Mammary microvascular endothelial cell (primary cell): ENCODE data around the gene PERM1. TPM values are rescaled to one million over a fixed set of nuclear protein-coding genes. Genes with fewer than 3 reads are reported as not detected.

Experiments used
- total RNA-seq: library from RNA; depleted of rRNA; stranded (reverse); fragments of >200 nt; gene quantifications from 2 replicates; pipeline ENCODE4 v1.2.3, GENCODE V29; 2015

The PERM1 gene, protein sequence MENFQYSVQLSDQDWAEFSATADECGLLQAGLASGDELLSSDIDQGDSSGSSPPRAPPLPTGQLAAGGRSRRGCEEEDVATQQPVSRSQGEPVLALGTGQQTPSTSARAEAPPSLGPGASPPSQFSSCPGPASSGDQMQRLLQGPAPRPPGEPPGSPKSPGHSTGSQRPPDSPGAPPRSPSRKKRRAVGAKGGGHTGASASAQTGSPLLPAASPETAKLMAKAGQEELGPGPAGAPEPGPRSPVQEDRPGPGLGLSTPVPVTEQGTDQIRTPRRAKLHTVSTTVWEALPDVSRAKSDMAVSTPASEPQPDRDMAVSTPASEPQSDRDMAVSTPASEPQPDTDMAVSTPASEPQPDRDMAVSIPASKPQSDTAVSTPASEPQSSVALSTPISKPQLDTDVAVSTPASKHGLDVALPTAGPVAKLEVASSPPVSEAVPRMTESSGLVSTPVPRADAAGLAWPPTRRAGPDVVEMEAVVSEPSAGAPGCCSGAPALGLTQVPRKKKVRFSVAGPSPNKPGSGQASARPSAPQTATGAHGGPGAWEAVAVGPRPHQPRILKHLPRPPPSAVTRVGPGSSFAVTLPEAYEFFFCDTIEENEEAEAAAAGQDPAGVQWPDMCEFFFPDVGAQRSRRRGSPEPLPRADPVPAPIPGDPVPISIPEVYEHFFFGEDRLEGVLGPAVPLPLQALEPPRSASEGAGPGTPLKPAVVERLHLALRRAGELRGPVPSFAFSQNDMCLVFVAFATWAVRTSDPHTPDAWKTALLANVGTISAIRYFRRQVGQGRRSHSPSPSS
- total RNA-seq: not detected in 2 replicates

DNA sequence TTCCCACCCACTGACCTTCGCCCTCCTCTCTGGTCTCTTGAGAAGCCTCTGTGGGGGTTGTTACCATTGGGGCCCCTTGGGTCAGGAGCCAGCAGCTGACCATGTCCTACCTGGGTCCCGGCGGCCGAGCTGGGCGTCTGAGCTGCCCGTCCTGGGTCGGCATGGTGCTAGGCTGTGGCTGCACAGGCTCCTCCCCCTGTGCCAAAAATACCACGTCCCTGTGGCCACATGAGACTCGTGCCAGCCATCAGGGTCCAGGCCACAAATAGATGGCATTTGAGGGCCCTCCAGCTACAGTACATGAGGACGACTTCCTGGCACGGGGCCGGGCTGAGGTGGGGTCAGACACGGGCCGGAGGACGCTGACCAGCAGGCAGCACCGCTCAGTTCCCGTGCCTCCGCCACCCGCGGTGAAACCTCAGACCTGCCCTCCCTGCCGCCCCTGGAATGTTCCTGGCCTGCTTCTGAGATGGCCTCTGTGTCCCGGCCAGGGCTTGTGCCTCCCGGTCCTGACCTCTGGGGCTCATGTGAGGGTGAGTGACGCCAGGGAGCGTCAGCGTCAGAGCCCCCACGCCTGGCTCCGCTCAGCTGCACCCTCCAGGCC, at the start of gene PERM1:
Gene PERM1 (minus strand): TSS at position 139 of the 604 bp plus-strand sequence. CDS start 1,064 bp downstream, outside the sequence.

DNA sequence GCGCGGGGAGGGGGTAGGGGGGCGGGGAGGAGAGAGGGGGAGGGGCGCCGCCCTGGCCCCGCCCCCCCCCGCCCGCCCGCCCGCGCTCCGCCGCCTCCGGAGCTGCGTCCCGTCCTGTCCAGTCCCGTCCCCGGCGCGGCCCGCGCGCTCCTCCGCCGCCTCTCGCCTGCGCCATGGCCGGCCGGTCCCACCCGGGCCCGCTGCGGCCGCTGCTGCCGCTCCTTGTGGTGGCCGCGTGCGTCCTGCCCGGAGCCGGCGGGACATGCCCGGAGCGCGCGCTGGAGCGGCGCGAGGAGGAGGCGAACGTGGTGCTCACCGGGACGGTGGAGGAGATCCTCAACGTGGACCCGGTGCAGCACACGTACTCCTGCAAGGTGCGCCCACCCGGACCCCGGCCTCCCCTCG, 38.1 kb upstream of the PERM1 start, which contains the start of gene AGRN:
Gene AGRN (plus strand): TSS at position 121 of the 405 bp plus-strand sequence. CDS start 53 bp downstream, at position 174.

DNA sequence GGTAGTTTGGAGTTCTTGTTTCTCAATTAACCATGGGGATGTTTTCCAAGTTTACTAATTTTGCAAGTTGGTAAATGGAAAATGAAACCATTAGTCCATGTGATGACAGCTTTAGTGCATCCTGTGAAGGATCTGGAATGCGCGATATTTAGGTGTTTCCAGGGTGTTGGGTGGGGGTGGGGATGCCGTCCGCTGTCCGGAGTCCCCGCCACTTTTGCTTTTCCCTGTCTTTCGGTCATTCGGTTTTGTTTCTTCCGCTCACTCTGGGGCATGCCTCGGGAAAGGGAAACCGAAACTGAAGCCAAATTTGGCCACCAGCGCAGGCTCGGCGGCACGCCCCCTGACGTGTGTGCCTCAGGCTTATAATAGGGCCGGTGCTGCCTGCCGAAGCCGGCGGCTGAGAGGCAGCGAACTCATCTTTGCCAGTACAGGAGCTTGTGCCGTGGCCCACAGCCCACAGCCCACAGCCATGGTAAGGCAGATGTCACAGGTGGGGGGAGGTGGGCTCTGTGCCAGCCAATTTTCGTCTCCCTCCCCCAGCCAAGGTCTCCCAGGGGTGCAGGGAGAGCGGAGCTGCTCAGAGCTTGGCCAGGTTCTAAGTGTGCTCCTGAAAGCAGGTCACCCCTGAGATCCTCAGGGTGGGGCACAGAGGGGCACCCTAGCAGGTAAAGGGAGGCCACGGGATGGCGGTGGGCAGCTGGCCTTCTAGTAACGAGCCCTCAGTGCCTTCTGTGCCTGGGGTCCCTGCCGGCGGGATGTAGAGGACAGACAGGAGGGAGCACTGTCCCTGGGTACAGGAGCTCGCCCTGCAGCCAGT, 31.4 kb upstream of the PERM1 start, which contains the start of gene ISG15:
Gene ISG15 (plus strand): TSS at position 393 of the 817 bp plus-strand sequence. CDS start 77 bp downstream, at position 470.

DNA sequence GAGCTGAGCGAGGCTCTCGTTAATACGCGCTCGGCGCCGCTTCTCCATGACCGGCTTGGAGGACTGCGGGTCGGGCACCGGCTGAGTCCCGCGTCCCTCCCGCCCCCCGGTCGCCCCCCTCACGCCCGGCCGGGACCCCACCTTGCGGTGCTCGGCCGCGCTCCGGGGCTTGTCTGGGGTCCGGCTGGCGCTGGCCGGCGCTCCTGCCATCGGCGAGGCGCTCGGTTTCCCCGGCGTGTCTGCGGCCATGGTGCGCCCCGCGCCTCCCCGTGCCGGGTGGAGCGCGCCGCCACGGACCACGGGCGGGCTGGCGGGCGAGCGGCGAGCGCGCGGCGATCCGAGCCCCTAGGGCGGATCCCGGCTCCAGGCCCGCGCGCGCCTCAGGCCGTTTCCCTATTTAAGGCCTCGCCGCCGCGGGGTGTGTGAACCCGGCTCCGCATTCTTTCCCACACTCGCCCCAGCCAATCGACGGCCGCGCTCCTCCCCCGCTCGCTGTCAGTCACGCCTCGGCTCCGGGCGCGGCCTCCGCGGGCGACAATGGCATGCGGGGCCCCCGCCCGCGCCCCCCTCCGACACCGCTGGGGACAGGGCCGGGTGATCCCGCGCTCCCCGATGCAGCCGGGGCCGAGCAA, 17.9 kb upstream of the PERM1 start, which contains the start of gene HES4:
Gene HES4 (minus strand): TSS at position 373 of the 632 bp plus-strand sequence. CDS start 124 bp downstream, at position 249.

DNA sequence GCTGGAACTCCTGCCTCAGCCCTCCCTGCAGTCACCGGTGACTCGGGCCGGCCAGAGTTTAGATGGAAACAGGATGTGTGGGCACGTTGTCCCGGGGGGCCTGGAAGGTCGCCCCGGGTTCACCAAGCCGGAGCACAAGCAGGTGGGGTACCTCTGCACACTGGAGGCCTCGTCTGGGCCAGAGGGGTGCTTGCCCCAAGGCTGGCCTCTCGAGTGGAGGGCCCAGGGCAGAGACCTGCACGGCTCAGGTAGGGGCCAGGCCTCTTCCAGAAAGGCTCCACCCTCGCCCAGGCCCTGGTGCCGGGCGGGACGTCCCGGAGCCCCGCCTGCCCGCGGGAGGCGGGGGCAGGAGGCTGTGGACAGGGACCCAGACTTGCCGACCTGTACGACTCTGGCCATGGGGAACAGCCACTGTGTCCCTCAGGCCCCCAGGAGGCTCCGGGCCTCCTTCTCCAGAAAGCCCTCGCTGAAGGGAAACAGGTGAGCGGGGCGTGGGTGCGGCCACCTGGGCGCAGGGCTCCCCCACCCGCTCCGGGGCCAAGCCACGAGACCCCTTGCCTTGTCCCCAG, 15.7 kb downstream of the PERM1 start, which contains the start of gene PLEKHN1:
Gene PLEKHN1 (plus strand): TSS at position 348 of the 569 bp plus-strand sequence. CDS start 50 bp downstream, at position 398.

DNA sequence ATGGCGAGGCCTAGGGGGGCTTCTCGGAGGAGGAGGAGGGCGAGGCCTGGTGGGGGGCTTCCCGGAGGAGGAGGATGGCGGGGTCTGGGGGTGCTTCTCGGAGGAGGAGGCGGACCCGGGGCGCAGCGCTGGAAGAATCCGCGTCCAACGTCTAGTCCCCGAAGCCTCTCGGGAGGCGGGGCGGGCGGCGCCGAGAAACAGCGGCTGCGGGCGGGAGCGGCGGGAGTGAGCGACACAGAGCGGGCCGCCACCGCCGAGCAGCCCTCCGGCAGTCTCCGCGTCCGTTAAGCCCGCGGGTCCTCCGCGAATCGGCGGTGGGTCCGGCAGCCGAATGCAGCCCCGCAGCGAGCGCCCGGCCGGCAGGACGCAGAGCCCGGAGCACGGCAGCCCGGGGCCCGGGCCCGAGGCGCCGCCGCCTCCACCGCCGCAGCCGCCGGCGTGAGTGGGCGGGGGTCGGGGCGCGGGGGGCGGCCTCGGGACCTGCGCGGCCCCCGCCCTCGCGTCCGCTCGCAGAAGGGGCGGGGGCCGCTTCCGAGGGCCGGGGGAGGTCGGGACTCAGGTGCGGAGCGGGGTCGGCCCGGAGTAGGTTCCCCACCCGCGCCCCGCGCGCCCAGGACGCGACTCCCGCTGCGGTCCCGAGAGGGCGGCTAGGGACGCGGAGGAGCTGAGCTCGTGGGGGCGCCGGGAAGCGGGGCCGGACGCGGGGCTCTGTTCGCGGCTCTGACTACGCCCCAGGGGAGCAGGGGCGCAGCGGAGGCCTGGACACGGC, 21.3 kb downstream of the PERM1 start, which contains the start of gene KLHL17:
Gene KLHL17 (plus strand): TSS at position 222 of the 769 bp plus-strand sequence. CDS start 110 bp downstream, at position 332.

DNA sequence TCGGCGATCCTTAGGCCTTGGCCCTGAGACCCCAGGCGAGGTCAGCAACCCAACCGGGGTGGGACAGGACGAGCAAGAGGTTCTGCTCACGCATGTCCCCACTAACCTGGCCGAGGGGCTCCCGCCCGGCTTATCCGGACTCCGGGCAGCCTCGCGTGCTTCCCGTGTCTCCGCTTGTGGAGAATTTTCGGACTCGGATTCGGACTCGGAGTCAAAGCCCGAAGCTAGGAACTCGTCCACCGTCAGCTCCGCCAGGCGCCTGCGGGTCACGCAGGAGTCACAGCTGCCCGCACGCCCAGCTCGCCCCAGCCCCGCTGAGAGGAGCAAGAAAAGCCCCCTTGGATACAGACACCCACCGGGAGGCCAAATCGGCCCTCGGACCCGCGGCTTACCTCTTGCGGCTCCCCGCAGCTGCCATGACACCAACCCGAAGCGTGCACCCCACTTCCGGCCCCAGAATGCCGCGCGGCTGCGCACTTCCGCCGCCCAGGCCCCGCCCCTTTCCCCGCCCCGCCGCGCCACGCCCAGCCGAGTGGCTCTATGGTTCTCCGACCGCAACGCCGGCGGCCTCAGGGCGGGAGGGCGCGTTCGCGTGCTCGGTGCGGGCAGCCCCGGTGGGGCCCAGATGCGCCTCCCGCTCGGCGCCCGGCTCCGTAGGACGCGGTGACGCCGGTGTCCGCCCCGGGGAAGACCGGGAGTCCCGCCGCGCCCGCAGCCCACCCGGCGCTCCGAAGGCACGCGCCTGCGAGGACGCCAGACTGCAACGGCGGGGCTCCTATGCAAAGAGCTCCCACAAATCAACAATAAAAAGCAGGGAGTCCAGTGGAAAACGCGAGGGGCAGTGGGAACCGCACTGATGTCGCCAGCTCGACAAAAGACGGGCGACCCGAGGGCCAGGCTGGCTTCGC, 22.8 kb downstream of the PERM1 start, which contains the start of gene NOC2L:
Gene NOC2L (minus strand): TSS at position 434 of the 908 bp plus-strand sequence. CDS start 16 bp downstream, at position 418.

Other genes starting within 250 kb of the PERM1 start
- gene SAMD11, start 58.2 kb downstream of the PERM1 start, total RNA-seq: 0.20 TPM in 1 of 2 replicates, not detected in the other
- 76.7 and 99.4 TPM in 2 replicates for gene NOC2L, start 22.8 kb downstream of the PERM1 start, total RNA-seq
- 3.8 and 4.2 TPM in 2 replicates for gene KLHL17, start 21.5 kb downstream of the PERM1 start, total RNA-seq
- gene PLEKHN1, start 15.6 kb downstream of the PERM1 start, total RNA-seq: 0.80 and 1.3 TPM in 2 replicates
- gene HES4, start 18.0 kb upstream of the PERM1 start, total RNA-seq: 12.7 and 14.3 TPM in 2 replicates
- gene ISG15, start 31.4 kb upstream of the PERM1 start, total RNA-seq: 865 and 904 TPM in 2 replicates
- 107 and 115 TPM in 2 replicates for gene AGRN, start 38.0 kb upstream of the PERM1 start, total RNA-seq
- gene RNF223, start 92.2 kb upstream of the PERM1 start, total RNA-seq: not detected in 2 replicates
- gene C1orf159, start 134.0 kb upstream of the PERM1 start, total RNA-seq: 14.0 and 15.6 TPM in 2 replicates
- gene TTLL10, start 191.8 kb upstream of the PERM1 start, total RNA-seq: not detected in 2 replicates
- gene TNFRSF18, start 224.5 kb upstream of the PERM1 start, total RNA-seq: not detected in 2 replicates
- 1.4 and 2.0 TPM in 2 replicates for gene TNFRSF4, start 232.1 kb upstream of the PERM1 start, total RNA-seq
- 205 and 217 TPM in 2 replicates for gene SDF4, start 249.9 kb upstream of the PERM1 start, total RNA-seq